Left kidney (tissue), 2 donors: ENCODE results near the gene CASKIN1. TPM values are rescaled to one million over a fixed set of nuclear protein-coding genes. Genes with fewer than 3 reads are reported as not detected.
"Not testable (repeated sequence)": the region's sequence is repeated elsewhere in the genome, so short reads cannot be mapped to it uniquely, and the experiment has no call there.

Experiments
- DNase-seq: peaks from one replicate; pipeline ENCODE4 v3.0.0-alpha.2; 2013
- polyA plus RNA-seq: library from polyadenylated mRNA; unstranded; fragments of 120-200 nt; gene quantifications from one replicate; pipeline ENCODE4 v1.2.1, GENCODE V29; 2013; ENCODE audit not compliant: insufficient read length

Gene CASKIN1
- polyA plus RNA-seq, 1 donor: 1.5 TPM

- no peak for DNase-seq
These were observed 13.0 kb upstream of the CASKIN1 start for GRCh38 chr16:2209258-2210008.

- no peak for DNase-seq
These were observed 12.4 kb upstream of the CASKIN1 start for GRCh38 chr16:2208772-2209171.

- DNase-seq: no peak
These were observed 11.9 kb upstream of the CASKIN1 start for GRCh38 chr16:2208308-2208707.

GRCh38 chr16:2207872-2208271 is 11.5 kb upstream of the CASKIN1 start:
- no peak for DNase-seq

GRCh38 chr16:2206780-2207433 is 10.5 kb upstream of the CASKIN1 start:
- no peak for DNase-seq

GRCh38 chr16:2206420-2206779 is 10.0 kb upstream of the CASKIN1 start:
- DNase-seq: no peak

GRCh38 chr16:2205967-2206313 is 9.5 kb upstream of the CASKIN1 start:
- DNase-seq: no peak

- peak; percentile 78 for DNase-seq
These were observed 8.9 kb upstream of the CASKIN1 start, which contains the start of gene MLST8 for GRCh38 chr16:2205104-2205966. MLST8 (plus strand) TSS chr16:2205454; CDS start chr16:2206086, 632 bp downstream.

- no peak for DNase-seq
These were observed 8.2 kb upstream of the CASKIN1 start for GRCh38 chr16:2204416-2205103.

- DNase-seq: not testable (repeated sequence)
These were observed 6.8 kb upstream of the CASKIN1 start for GRCh38 chr16:2203119-2203688.

- no peak for DNase-seq
These were observed 3.9 kb upstream of the CASKIN1 start for GRCh38 chr16:2200313-2200712.

GRCh38 chr16:2199621-2200139 is 3.3 kb upstream of the CASKIN1 start:
- no peak for DNase-seq

GRCh38 chr16:2199095-2199494 is 2.7 kb upstream of the CASKIN1 start:
- no peak for DNase-seq

GRCh38 chr16:2198283-2198682 is 1.9 kb upstream of the CASKIN1 start:
- DNase-seq: no peak

GRCh38 chr16:2197765-2198164 is 1.4 kb upstream of the CASKIN1 start:
- DNase-seq: no peak

GRCh38 chr16:2196981-2197511 is 641 bp upstream of the CASKIN1 start:
- DNase-seq: no peak

- DNase-seq: no peak
These were observed 863 bp downstream of the CASKIN1 start for GRCh38 chr16:2195322-2196161.

- DNase-seq: peak; percentile 56
These were observed 1.5 kb downstream of the CASKIN1 start for GRCh38 chr16:2194852-2195321.

- DNase-seq: peak; percentile 27
These were observed 2.1 kb downstream of the CASKIN1 start for GRCh38 chr16:2194166-2194834.

- no peak for DNase-seq
These were observed 5.0 kb downstream of the CASKIN1 start for GRCh38 chr16:2191446-2191706.
